ENCODE data around the gene TEP1. TPM values are rescaled to one million over a fixed set of nuclear protein-coding genes. Genes with fewer than 3 reads are reported as not detected.

Gene TEP1
- total RNA-seq, 1 experiment from 2014 or later, result 23.1 TPM

GRCh38 chr14:20436363-20436755 lies 23.1 kb upstream of the TEP1 start:
- no peaks in the 10 kb centered on the region for H3K79me2 ChIP-seq (ENCODE audit: low read length)
- no peak overlapping the region for H3K27ac ChIP-seq (ENCODE audit: low read length)
- H3K9me3 ChIP-seq (ENCODE audit: low read length), result no peaks in the 10 kb centered on the region
- H3K4me2 ChIP-seq (ENCODE audit: low read depth, low read length, poor library complexity, severe bottlenecking), result no peak overlapping the region
- H3K4me3 ChIP-seq (ENCODE audit: low read length), result no peak overlapping the region
- no peak overlapping the region for H2AFZ ChIP-seq (ENCODE audit: low read length)
- DNase-seq, result no peak
- H4K20me1 ChIP-seq (ENCODE audit: insufficient read depth, low read depth, low read length), result no peaks in the 10 kb centered on the region
- H3K4me1 ChIP-seq (ENCODE audit: low read length), result peaks cover 3% of the 10 kb centered on the region
- no peaks in the 10 kb centered on the region for H3K36me3 ChIP-seq (ENCODE audit: insufficient read depth, low read length)
- H3K9me2 ChIP-seq (replicated peaks; ENCODE audit: insufficient read depth, low read length), result no peaks in the 10 kb centered on the region
- no peak overlapping the region for H3K9ac ChIP-seq (ENCODE audit: low read length)
- H3K27me3 ChIP-seq (ENCODE audit: low read length), result no peaks in the 10 kb centered on the region

GRCh38 chr14:20435582-20436362 lies 22.5 kb upstream of the TEP1 start, which contains the start of gene KLHL33:
KLHL33 (minus strand) TSS chr14:20436166; CDS start chr14:20435811, 355 bp downstream.
- H3K36me3 ChIP-seq (ENCODE audit: insufficient read depth, low read length), result no peaks in the 10 kb centered on the region
- no peaks in the 10 kb centered on the region for H3K79me2 ChIP-seq (ENCODE audit: low read length)
- H2AFZ ChIP-seq (ENCODE audit: low read length), result no peak within 1 kb of the TSS
- no peaks in the 10 kb centered on the region for H3K27me3 ChIP-seq (ENCODE audit: low read length)
- DNase-seq, result no peak
- no peaks in the 10 kb centered on the region for H3K4me1 ChIP-seq (ENCODE audit: low read length)
- H3K4me2 ChIP-seq (ENCODE audit: low read depth, low read length, poor library complexity, severe bottlenecking), result no peak within 1 kb of the TSS
- H3K9me3 ChIP-seq (ENCODE audit: low read length), result no peaks in the 10 kb centered on the region
- no peaks in the 10 kb centered on the region for H3K9me2 ChIP-seq (replicated peaks; ENCODE audit: insufficient read depth, low read length)
- no peaks in the 10 kb centered on the region for H4K20me1 ChIP-seq (ENCODE audit: insufficient read depth, low read depth, low read length)
- H3K9ac ChIP-seq (ENCODE audit: low read length), result no peak within 1 kb of the TSS
- H3K27ac ChIP-seq (ENCODE audit: low read length), result no peak within 1 kb of the TSS
- no peak within 1 kb of the TSS for H3K4me3 ChIP-seq (ENCODE audit: low read length)

- Histone ChIP-seq H3K9me3 (ENCODE audit: low read length) (no peaks in the 10 kb centered on the region), H3K4me2 (ENCODE audit: low read depth, low read length, poor library complexity, severe bottlenecking) (no peak overlapping the region), H4K20me1 (ENCODE audit: insufficient read depth, low read depth, low read length) (no peaks in the 10 kb centered on the region), H2AFZ (ENCODE audit: low read length) (no peak overlapping the region), H3K4me3 (ENCODE audit: low read length) (no peak overlapping the region), H3K4me1 (ENCODE audit: low read length) (no peaks in the 10 kb centered on the region), H3K27ac (ENCODE audit: low read length) (no peak overlapping the region), H3K27me3 (ENCODE audit: low read length) (no peaks in the 10 kb centered on the region), H3K9ac (ENCODE audit: low read length) (no peak overlapping the region), H3K79me2 (ENCODE audit: low read length) (no peaks in the 10 kb centered on the region), H3K9me2 (replicated peaks; ENCODE audit: insufficient read depth, low read length) (no peaks in the 10 kb centered on the region), H3K36me3 (ENCODE audit: insufficient read depth, low read length) (no peaks in the 10 kb centered on the region)
- DNase-seq, result no peak
Measured at GRCh38 chr14:20434701-20435581, 21.6 kb upstream of the TEP1 start.

- no peak for DNase-seq
- no peak overlapping the region for H3K4me3 ChIP-seq (ENCODE audit: low read length)
- H3K4me2 ChIP-seq (ENCODE audit: low read depth, low read length, poor library complexity, severe bottlenecking), result no peak overlapping the region
- no peaks in the 10 kb centered on the region for H3K9me3 ChIP-seq (ENCODE audit: low read length)
- peaks cover 13% of the 10 kb centered on the region for H3K4me1 ChIP-seq (ENCODE audit: low read length)
- H3K79me2 ChIP-seq (ENCODE audit: low read length), result no peaks in the 10 kb centered on the region
- H3K9ac ChIP-seq (ENCODE audit: low read length), result no peak overlapping the region
- H3K27ac ChIP-seq (ENCODE audit: low read length), result no peak overlapping the region
- no peaks in the 10 kb centered on the region for H3K27me3 ChIP-seq (ENCODE audit: low read length)
- H4K20me1 ChIP-seq (ENCODE audit: insufficient read depth, low read depth, low read length), result no peaks in the 10 kb centered on the region
- H2AFZ ChIP-seq (ENCODE audit: low read length), result no peak overlapping the region
- H3K9me2 ChIP-seq (replicated peaks; ENCODE audit: insufficient read depth, low read length), result no peaks in the 10 kb centered on the region
- no peaks in the 10 kb centered on the region for H3K36me3 ChIP-seq (ENCODE audit: insufficient read depth, low read length)
Measured at GRCh38 chr14:20429801-20430669, 16.7 kb upstream of the TEP1 start.

GRCh38 chr14:20428802-20429201 lies 15.5 kb upstream of the TEP1 start:
- H3K9ac ChIP-seq (ENCODE audit: low read length), result no peak overlapping the region
- H3K36me3 ChIP-seq (ENCODE audit: insufficient read depth, low read length), result no peaks in the 10 kb centered on the region
- H3K79me2 ChIP-seq (ENCODE audit: low read length), result no peaks in the 10 kb centered on the region
- H4K20me1 ChIP-seq (ENCODE audit: insufficient read depth, low read depth, low read length), result no peaks in the 10 kb centered on the region
- no peaks in the 10 kb centered on the region for H3K9me2 ChIP-seq (replicated peaks; ENCODE audit: insufficient read depth, low read length)
- H2AFZ ChIP-seq (ENCODE audit: low read length), result no peak overlapping the region
- no peak for DNase-seq
- no peak overlapping the region for H3K4me3 ChIP-seq (ENCODE audit: low read length)
- no peak overlapping the region for H3K4me2 ChIP-seq (ENCODE audit: low read depth, low read length, poor library complexity, severe bottlenecking)
- H3K27ac ChIP-seq (ENCODE audit: low read length), result no peak overlapping the region
- H3K27me3 ChIP-seq (ENCODE audit: low read length), result no peaks in the 10 kb centered on the region
- H3K9me3 ChIP-seq (ENCODE audit: low read length), result no peaks in the 10 kb centered on the region
- H3K4me1 ChIP-seq (ENCODE audit: low read length), result peaks cover 13% of the 10 kb centered on the region

- peak overlapping the region; percentile 83 for H2AFZ ChIP-seq (ENCODE audit: low read length)
- H3K4me2 ChIP-seq (ENCODE audit: low read depth, low read length, poor library complexity, severe bottlenecking), result peak overlapping the region; percentile 38
- DNase-seq, result no peak
- no peaks in the 10 kb centered on the region for H3K27me3 ChIP-seq (ENCODE audit: low read length)
- H3K27ac ChIP-seq (ENCODE audit: low read length), result no peak overlapping the region
- no peaks in the 10 kb centered on the region for H3K79me2 ChIP-seq (ENCODE audit: low read length)
- peaks cover 13% of the 10 kb centered on the region for H3K4me1 ChIP-seq (ENCODE audit: low read length)
- no peaks in the 10 kb centered on the region for H3K9me3 ChIP-seq (ENCODE audit: low read length)
- no peaks in the 10 kb centered on the region for H3K9me2 ChIP-seq (replicated peaks; ENCODE audit: insufficient read depth, low read length)
- no peaks in the 10 kb centered on the region for H3K36me3 ChIP-seq (ENCODE audit: insufficient read depth, low read length)
- no peaks in the 10 kb centered on the region for H4K20me1 ChIP-seq (ENCODE audit: insufficient read depth, low read depth, low read length)
- no peak overlapping the region for H3K4me3 ChIP-seq (ENCODE audit: low read length)
- H3K9ac ChIP-seq (ENCODE audit: low read length), result peak overlapping the region; percentile 45
Measured at GRCh38 chr14:20428010-20428365, 14.7 kb upstream of the TEP1 start.

GRCh38 chr14:20427231-20428009 lies 14.1 kb upstream of the TEP1 start:
- Histone ChIP-seq H3K4me3 (ENCODE audit: low read length) (no peak overlapping the region), H4K20me1 (ENCODE audit: insufficient read depth, low read depth, low read length) (no peaks in the 10 kb centered on the region), H3K9ac (ENCODE audit: low read length) (peak overlapping the region; percentile 45), H3K36me3 (ENCODE audit: insufficient read depth, low read length) (no peaks in the 10 kb centered on the region), H3K27ac (ENCODE audit: low read length) (no peak overlapping the region), H3K4me1 (ENCODE audit: low read length) (peaks cover 13% of the 10 kb centered on the region), H3K79me2 (ENCODE audit: low read length) (no peaks in the 10 kb centered on the region), H3K27me3 (ENCODE audit: low read length) (no peaks in the 10 kb centered on the region), H2AFZ (ENCODE audit: low read length) (peak overlapping the region; percentile 83; the same call in 1 of the 2 replicates), H3K4me2 (ENCODE audit: low read depth, low read length, poor library complexity, severe bottlenecking) (peak overlapping the region; percentile 38), H3K9me2 (replicated peaks; ENCODE audit: insufficient read depth, low read length) (no peaks in the 10 kb centered on the region), H3K9me3 (ENCODE audit: low read length) (no peaks in the 10 kb centered on the region)
- DNase-seq, result peak; percentile 62

Data from Karpas-422 (cell line).